GM21723 (cell line): ENCODE measurements around the gene FXYD5.

ENCODE experiments used
- ATAC-seq: cut with Tn5 transposase; IDR thresholded peaks from one replicate; pipeline ENCODE4 v1.9.1; 2021; ENCODE audit warnings: mild to moderate bottlenecking, moderate library complexity; ENCODE audit not compliant: unreplicated experiment

FXYD5 gene

GRCh38 chr19:35155441-35155840 is 906 bp downstream of the FXYD5 start:
- no peak for ATAC-seq

- no peak for ATAC-seq
Observed at GRCh38 chr19:35155981-35156672, 1.6 kb downstream of the FXYD5 start.

- no peak for ATAC-seq
Observed at GRCh38 chr19:35156673-35157014, 2.1 kb downstream of the FXYD5 start.

DNA sequence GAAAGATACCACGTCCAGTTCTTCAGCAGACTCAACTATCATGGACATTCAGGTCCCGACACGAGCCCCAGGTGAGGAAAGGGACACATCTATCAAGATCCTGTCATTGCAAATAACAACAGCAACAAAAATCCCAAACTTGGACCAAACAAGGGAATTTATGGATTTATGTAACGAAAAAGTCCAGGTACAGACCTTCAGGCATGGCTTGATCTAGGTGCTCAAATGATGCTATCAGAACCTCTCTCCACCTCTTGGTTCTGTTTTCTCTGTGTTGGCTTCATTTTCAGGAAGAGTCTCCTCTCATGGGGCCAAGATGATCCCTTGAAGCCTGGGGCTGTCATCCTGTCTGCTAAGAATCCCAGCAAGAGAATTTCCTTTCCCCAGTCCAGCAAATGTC is 2.9 kb downstream of the FXYD5 start:
- ATAC-seq = no peak

DNA sequence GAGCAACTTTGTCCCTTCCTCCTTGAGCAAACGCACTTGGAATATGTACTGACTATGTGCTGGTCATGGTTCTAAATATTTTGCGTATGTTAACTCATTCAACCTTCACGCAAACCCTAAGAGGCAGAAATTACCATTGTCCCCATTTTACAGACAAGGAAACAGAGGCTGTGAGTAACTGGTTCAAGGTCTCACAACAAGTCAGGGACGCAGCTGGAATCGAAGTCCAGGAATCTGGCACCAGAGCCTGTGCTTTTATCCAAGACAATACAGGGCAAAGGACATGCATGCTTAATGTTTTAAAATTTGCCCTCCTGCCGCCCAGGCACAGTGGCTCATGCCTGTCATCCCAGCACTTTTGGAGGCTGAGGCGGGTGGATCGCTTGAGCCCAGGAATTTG is 5.1 kb downstream of the FXYD5 start:
- no peak for ATAC-seq

DNA sequence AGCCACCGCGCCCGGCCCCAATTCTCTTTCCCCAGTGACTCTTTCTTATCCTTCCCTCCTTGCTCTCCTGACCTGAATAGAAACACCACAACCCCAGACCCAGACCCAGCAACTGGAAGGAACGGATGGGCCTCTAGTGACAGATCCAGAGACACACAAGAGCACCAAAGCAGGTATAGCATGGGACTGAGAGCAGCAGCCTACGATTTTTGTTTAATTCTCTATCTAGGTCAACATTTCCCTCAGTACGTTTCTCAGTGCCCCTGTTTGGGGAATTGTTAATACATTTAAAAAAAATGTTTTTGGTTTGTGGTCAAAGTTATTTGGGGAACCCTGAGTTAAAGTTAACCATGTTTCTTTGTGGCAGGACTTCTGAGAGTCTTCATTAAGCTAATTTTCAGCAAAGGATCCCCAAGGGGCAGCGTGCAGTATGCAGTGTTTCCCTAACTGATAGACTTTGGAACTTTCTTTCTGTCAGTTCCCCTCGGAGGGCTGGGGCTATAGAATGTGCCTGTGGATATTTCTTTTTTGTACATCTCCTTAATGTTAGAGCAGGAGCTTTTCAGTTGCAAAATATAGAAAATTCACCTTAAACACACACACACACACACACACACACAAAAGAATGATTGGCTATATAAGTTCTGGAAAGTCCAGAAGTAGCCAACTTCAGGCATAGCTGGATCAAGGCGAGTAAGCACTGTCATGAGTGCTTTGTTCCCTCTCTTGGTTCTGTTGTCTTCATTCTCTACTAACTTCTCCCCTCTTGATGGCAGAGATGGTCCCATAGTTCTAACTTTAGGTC is 6.3 kb downstream of the FXYD5 start:
- no peak for ATAC-seq

DNA sequence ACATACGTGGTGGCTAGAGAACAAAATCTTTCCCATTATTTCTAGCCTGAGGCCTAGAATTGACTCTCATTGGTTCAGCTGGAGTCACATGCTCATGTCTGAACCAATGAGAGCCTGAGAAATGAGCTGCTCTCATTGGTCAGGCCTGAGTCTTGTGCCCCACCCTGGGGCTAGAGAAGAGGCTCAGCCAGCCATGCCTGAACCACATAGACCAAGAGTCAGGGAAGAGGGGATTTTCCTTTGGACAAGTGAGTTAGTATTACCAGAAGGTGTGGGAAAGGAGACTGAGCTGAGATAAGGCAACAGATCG is 6.9 kb downstream of the FXYD5 start:
- ATAC-seq = no peak

- ATAC-seq = no peak
Observed at GRCh38 chr19:35162471-35163326, 8.2 kb downstream of the FXYD5 start.

DNA sequence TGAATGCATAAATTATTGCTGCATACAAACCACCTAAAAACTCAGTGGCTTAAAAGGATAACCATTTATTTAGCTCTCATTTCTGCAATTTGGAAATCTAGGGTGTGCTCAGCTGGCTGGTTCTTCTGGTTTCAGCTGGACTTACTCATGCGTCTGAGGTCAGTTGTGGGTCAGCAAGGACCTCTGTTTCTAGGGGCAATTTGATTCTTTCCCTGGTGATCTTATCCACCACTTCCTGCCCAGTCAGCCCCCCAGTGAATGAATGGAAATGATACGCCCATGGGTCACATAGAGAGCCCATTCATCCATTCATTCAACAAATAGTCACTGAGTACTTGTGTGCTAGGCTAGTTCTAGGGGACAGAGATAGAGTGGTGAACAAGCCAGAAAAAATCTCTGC is 9.9 kb downstream of the FXYD5 start:
- no peak for ATAC-seq

DNA sequence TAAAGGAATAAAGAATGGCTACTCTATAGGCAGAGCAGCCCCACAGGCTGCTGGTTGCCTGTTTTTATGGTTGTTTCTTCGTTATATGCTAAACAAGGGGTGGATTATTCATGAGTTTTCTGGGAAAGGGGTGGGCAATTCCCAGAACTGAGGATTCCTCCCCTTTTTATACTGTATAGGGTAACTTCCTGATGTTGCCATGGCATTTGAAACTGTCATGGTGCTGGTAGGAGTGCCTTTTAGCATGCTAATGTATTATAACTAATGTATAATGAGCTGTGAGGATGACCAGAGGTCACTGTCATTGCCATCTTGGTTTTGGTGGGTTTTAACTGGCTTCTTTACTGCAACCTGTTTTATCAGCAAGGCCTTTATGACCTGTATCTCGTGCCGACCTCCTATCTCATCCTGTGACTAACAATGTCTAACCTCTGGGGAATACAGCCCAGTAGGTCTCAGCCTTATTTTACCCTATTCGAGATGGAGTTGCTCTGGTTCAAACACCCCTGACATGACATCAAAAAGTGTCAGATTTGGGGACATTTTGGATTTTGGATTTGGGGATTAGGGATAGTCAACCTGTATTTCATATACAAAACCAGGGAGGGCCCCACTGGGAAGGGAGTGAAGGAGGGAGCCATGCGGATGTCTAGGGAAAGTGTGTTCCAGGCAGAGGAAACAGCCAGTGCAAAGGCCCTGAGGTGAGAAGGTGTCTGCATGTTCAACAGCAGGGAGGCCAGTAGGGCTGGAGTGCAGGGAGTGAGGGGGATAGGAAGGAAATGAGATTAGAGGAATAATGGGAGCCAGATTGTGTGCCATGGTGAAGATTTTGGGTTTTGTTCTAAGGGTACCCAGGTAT is 10.9 kb downstream of the FXYD5 start:
- ATAC-seq = no peak

DNA sequence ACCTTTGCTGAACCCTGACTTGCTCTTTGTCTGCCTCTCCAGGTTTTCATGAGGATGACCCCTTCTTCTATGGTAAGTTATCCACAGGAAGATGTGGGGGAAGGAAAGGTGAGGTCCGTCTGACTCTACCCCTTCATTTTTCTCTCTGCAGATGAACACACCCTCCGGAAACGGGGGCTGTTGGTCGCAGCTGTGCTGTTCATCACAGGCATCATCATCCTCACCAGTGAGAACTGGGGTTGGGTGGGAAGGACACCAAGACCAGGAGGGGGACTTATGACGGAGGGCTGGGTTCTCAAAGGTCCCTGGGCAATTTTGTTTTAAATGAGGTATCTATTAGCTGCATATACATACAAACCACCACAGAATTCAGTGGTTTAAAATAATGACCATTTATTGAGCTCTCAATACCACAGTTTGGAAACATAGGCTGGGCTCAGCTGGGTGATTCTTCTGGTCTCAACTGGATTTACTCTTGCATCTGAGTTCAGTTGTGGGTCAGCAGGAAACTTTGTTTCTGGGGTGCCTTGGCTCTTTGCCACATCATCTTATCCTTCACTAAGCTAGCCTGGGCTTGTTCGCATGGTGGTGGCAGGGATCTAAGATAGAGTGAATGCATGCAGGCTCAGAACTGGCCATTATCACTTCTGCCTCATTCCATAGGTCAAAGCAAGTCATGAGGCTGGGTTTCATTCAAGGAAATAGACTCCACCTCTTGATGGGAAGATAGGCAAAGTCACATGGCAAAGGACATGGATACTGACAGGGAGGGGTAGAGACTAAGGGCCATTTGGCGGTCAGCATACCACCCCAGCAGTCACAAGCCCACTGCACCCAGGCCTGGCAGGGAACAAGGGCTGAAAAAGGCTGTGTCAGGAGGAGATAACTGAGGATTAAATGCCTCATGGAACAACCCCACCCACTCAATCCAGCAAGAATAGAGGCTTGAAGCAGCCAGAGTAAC is 11.8 kb downstream of the FXYD5 start:
- no peak for ATAC-seq

DNA sequence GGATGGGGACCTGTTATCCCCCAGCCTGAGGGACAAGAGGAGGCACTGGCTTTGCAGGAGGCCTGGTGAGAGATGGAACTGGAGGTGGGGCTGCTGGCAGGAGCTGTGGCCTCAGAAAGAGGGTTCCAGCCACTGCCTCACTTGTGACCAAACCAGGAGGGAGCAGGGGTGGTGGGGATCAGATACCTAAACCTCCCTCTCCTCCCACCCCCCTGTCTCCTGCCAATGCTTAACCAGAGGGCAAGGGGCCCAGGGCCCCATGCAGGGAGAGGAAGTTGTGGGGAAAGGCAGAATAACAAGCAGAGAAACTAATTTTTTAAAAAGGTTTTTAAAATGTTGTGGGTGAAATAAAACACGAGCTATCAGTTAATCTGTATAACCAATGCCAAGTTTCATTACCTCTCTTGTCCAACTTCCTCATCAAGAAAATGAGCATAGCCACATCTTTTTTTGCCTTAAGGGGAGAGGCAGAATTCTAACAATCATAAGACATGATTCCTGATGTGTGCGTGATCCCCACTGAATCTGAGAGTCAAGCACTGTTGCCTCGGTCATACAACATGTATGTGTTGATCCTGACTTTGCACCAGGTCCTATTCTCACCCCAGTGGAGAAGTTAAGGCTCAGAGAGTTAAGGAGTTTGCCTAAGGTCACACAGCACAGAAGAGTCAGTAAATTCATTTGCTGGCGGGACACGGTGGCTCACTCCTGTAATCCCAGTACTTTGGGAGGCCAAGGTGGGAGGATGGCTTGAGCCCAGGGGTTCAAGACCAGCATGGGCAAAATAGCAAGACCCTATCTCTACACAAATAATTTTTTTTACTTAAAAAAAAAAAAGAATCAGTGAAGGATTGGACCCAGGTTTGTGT is 12.9 kb downstream of the FXYD5 start:
- ATAC-seq = no peak

DNA sequence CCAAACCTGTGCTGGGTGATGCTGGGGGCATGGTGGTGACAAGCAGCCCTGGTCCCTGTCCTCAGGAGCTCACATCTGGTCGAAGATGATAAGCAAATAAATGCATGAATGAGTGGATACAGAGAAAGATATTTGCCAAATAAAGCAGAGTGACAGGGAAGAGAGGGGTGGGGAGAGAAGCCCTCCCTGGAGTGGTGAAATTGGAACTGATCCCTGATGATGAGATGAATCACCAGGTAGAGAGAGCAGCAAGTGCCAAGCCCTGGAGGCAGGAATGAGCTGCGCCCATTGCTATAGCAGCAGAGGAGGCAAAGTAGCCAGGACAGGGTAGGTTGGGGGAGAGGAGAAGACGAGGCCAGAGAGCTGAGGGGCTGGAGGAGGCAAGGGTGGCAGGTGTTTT is 13.7 kb downstream of the FXYD5 start:
- ATAC-seq = no peak

DNA sequence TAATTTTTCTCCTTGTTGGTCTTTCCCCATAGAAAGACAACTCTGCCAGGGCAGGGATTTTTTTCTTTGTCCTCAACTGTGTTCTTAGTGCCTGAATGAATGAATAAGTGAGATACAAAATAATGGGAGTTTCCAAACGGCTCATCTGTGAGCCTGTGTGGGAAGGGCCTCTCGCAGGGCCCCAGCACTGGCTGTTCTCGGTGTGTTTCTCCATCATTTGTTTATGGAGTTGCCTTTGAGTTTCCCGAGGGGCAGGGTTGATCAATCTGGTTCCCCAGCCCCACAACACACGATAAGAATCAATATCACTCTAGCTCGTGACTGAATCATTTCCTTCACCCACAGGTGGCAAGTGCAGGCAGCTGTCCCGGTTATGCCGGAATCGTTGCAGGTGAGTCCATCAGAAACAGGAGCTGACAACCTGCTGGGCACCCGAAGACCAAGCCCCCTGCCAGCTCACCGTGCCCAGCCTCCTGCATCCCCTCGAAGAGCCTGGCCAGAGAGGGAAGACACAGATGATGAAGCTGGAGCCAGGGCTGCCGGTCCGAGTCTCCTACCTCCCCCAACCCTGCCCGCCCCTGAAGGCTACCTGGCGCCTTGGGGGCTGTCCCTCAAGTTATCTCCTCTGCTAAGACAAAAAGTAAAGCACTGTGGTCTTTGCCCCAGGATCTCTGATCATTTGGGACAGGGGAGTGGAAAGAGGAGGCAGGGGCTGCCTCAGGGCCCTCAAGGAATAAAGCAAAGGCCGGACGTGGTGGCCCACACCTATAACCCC is 14.9 kb downstream of the FXYD5 start:
- ATAC-seq = no peak

GRCh38 chr19:35170359-35171061 is 16.0 kb downstream of the FXYD5 start:
- no peak for ATAC-seq

GRCh38 chr19:35171730-35172129 is 17.2 kb downstream of the FXYD5 start:
- ATAC-seq = no peak

GRCh38 chr19:35174226-35174625 is 19.7 kb downstream of the FXYD5 start:
- no peak for ATAC-seq

DNA sequence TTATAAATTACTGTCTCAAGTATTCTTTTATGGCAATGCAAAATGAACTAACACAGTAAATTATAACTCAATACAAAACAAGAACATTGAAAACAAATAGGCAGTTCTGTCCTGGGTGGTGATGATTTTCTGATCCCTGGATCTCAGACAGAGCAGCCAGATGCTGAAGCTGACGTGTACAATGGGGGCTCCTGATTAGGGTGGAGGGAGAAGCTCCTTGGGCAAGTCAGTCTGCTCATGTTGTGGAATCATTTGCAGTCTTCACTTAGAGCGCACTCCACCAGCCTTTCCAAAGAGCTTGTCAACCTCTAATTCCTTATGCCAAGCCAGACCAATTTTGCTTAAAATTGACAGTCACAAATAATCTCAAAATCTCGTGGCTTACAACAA is 21.6 kb downstream of the FXYD5 start:
- no peak for ATAC-seq
